HG02759 (cell line): ENCODE results near the gene DRC1.
A peak's percentile ranks its signal among the peaks of the same experiment; 100 is the strongest.

ENCODE experiments used
- ATAC-seq: cut with Tn5 transposase; IDR thresholded peaks from one replicate; pipeline ENCODE4 v1.9.1; 2021; ENCODE audit warnings: mild to moderate bottlenecking, moderate library complexity; ENCODE audit not compliant: unreplicated experiment

DRC1 gene

DNA sequence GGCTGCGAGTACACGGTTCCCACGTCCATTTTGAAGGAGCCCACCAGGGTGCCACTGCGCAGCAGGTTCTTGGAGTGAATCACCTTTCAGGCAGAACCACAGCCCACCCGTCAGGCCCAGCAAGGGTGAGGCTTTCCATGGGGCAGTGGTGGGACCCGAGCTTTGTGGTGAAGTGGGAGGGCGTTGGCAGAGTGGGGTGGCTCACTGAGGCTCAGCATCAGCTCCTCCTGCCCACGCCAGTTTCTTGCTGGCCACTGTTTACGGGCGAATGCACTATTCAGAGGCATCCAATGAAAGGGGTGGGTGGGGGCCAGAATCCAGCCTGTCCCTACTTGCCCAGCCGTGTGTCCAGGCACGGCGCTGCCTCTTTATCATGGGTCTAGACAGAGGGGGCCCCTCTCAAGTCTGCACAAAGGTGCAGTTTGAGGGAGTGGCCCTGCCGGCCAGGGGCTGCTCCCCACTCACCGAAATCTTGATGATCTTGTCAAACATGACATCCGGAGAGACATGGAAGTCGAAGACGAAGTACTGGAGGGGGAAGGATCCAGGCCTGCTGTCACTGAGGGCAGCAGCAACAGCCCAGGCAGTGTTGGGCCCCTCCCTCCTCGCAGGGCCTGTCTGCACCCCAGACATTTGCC is 87.6 kb downstream of the DRC1 start:
- no peak for ATAC-seq

DNA sequence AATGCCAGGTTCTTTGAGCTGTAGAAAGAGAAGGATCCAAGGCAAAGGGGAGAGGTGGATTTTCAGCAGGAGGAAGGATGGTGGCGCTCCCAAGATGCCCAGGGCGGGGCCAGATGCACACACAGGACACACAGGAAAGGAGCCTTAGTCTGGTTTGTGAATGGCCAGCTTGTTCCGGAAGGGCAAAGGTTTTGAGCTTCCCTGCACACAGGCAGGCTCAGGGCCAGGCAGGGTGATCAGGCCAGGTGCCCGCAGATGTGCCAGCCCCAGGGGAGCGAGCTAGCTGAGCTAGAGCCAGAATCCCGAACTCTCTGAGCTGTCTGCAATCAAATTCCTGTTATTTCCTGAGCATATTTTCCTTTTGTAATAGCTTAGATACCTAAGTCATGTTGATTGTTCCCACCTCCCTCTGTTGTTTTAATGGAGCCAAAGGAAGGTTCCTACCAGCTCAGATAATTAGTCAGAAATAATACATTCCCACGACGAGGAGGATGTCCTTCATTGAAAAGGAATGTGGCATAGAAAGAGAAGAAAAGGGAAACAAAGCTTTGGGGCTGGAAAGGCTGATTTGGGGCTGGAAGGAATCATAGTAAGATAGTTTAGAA is 89.9 kb downstream of the DRC1 start:
- ATAC-seq, result no peak

DNA sequence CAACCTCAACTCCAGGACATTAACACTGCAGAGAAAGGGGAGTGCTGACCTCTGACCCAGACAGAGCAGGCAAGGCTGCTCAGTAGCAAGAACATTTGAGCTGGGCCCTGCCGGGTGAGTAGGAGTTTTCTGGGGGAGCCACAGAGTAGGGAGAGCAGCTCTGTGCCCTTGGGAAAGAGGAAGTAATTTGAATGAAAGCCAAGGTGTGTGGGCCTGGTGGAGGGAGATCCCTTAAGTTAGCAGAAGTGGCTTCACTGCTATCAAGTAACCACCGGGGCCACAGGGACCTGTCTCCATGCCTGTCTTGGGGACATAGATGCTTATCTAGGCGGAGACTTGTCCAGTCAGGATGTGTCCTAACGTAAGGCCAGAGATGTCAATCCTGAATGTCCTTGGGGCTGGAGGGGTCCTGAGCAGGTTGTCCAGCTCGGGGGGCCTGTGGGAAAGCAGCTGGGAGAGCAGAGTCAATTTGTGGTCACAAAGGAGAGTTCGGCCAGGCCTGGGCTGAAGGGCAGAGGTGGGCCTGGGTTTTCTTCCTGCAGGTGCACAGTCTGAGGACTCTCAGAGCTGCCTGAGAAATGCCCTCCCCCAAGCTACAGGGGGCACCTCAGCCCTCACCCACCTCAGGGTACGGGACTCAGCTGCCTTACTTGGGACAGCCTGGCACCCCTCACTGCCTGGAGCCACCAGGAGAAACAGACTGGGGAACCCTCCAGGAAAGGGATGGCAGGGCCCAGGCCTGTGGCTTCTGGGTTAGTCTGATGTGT is 91.2 kb downstream of the DRC1 start:
- ATAC-seq, result no peak

DNA sequence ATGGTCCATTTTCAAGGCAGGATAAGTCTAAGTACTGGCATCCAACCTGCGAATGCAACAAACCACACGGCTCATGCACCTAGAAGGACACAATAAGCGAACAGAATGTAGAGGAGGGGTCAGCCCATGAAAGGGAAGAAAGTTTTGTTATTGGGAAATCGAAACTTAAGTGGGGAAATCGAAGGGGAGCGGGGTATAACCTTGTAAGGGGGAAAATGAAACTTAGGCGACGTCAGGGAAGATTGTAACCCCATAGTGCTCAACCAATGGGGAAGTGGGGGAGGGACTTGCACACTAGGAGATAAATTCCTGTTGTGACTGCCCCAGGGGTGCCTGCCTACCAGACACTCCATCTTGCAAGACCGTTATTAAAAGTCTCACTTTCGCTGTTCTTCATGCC is 91.8 kb downstream of the DRC1 start:
- no peak for ATAC-seq

DNA sequence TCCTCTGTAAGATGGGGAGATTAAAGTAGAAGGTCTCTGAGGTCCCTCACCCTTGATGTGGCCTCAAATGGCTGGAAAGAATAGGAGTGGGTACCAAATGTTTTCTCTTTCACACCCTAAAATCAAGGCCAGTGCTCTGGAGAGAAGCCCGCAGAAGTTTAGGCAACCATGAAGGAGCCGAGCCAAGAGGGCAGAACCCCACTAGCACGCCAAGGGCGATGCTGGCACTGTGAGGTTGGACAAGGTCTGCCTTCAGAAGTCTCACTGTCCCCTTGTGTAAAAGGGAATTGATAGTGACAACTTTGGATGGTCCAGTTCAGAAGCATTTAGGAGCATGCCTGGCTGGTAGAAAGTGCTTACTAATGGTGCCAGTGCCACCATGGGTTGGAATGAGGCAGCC is 92.5 kb downstream of the DRC1 start:
- ATAC-seq, result no peak

DNA sequence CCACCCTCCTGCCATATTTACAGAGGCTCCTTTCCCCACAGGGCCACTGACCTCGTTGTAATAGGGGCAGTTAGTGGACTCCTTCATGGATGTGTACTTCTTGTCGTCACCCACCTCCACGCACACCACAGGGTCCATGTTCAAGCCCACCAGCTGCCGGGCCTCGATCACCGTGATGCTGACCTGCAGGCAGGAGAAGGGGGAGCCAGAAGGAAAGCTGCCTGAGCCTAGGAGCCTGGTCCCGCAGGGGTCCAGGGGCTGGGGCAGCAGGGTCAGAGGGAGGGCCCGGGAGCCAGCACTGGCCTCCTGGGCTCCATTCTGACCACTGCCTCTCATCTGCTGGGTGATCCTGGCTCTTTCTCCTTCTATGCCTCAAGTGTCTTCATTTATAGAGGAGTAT is 93.2 kb downstream of the DRC1 start:
- no peak for ATAC-seq

DNA sequence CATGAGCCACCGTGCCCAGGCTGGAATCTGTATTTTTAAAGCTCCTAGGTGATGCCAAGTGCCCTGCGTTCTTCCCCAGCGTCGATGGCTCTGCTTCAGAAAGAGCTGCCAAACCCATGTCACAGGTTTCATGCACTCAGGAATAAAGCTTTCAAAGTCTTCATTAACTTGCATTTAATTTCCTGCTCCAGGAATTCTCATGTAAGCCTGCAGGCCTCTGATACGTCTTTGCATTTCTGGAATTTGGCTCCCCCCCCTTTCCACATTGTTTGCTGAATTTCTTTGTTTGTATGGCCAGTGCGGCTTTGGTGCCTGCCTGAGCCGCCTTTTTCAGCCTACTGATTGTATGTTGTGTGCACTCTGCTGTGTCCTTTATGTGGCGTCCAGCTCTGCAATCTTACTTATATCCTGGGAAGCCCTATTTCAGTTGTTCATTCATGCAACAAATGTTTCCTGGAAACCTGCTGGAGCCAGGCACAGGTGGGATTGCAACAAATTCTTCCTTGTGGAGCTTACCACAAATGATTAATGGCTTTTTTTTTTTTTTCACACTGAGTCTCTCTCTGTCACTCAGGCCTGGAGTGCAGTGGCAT is 94.1 kb downstream of the DRC1 start:
- no peak for ATAC-seq

DNA sequence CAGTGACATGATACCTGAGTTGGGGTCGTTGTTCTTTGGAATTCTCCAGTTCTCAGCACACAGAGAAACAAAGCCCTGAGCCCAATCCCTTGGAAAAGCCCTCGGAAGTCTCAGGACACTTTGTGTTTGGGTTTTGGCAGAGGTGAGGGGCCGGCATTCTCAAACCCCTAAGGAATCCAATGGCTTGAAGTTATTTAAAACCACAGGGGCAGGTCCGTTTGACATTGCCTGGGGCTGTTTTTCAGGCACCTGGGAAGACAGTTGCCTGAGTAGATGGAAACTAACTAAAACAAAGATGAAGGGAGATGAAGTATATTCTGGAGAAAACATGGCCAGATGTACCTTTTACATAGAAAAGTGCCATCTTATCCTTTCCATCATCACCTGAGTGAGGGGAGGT is 98.7 kb downstream of the DRC1 start:
- ATAC-seq, result no peak

DNA sequence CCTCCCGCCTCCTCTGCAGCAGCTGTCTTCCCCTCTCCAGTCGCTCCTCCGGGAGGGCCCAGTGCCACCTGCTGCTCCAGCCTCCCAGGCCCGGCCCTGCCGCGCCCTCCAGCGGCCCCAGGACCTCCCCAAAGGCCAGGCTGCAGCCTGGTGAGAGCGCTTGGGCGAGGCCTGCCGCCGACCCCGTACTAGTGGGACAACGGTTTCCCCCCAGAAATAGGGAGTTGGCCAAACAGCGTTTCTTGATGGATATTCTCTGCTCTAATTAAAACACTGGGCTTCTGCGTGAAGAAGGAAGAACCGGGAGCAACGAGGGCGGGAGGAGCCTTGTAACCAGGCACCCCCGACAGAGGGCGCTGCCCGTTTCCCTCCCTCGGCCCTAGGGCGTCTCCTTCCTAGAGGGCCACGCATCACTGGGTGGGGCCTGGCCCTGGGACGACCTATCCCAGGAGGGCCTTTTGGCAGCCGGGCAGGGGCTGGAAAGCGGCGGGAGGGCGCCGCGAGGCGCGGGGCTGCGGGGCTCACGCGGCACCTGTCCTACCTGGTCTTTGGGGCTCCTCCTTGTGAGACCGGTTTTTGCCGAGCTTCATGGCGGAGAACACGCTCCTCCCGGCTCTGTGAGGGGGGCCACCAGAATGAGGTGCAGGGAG is 101.6 kb downstream of the DRC1 start:
- peak; percentile 73 for ATAC-seq

DNA sequence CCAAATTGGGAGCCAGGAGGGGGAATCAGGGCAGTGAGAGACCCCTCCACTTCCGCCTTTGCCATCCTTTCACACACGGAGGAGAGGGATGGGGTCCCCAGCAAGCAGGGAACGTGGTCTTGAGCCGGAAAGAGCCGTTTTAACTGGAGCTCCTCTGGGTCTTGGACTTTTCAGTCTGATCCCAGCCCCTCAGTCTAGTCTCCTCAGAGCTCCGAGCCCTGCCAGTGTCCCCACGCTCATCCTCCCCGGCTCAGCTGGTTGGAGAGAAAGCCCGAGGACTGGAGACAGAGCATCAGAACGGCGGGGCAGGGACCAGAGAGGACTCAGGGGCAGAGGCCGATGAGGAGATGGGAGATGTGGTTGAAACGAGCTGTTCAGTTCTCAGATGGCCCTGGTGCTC is 102.3 kb downstream of the DRC1 start:
- no peak for ATAC-seq

DNA sequence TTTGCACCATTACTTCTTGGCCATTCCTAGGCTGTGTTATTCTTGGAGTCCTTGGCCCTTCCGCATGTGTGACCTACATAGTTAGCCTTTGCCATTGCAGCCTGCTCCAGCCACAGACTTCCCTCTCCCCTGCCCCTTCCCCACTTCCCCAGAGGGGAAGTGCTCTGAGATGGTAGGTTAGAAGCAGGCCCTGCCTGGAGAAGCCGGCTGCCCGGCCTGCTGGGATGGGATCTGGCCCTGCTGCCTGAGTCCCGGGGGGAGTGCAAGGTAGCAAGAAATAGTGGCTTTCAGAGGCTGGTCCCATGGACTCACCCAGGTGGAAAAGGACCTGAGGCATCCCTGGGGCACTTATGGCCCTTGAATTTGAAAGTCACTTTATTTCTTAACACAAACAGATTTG is 104.6 kb downstream of the DRC1 start:
- ATAC-seq, result no peak
